Neural cell (in vitro differentiated cells): ENCODE data around the gene MB21D2. TPM values are rescaled to one million over a fixed set of nuclear protein-coding genes. Genes with fewer than 3 reads are reported as not detected.

Experiments used
- H2AFZ ChIP-seq: fragments of 200-600, 300-800 bp; sonication (generic), shearing (Covaris generic); 2 replicates; pipeline ENCODE4 v1.6.0; 2014; ENCODE audit warnings: low read depth, mild to moderate bottlenecking, antibody characterized with exemption, low read length, moderate library complexity
- H3F3A ChIP-seq: fragments of 200-600 bp; shearing (Covaris generic); 2 replicates; pipeline ENCODE4 v1.6.1; 2016; ENCODE audit warnings: mild to moderate bottlenecking, moderate library complexity, mixed read lengths, antibody characterized with exemption, low read length; ENCODE audit not compliant: insufficient read depth, poor library complexity, severe bottlenecking
- H3K27ac ChIP-seq: fragments of 200-600, 300-800 bp; sonication (generic), shearing (Covaris generic); 2 replicates; pipeline ENCODE4 v1.5.1; 2014; ENCODE audit warnings: mild to moderate bottlenecking, low read length, moderate library complexity
- H3K27me3 ChIP-seq: fragments of 300-800, 200-600 bp; sonication (generic), shearing (Covaris generic); 2 replicates; pipeline ENCODE4 v1.6.0; 2014; ENCODE audit warnings: mild to moderate bottlenecking, low read depth, low read length, moderate library complexity; ENCODE audit not compliant: insufficient read depth
- H3K36me3 ChIP-seq: fragments of 300-800, 200-600 bp; sonication (generic), shearing (Covaris generic); 2 replicates; pipeline ENCODE4 v1.5.1; 2014; ENCODE audit warnings: mild to moderate bottlenecking, antibody characterized with exemption, low read length, moderate library complexity; ENCODE audit not compliant: insufficient read depth
- H3K4me2 ChIP-seq: fragments of 300-800, 200-600 bp; sonication (generic), shearing (Covaris generic); 2 replicates; pipeline ENCODE4 v1.6.0; 2014; ENCODE audit warnings: mild to moderate bottlenecking, low read length
- H3K4me3 ChIP-seq: fragments of 300-800, 200-600 bp; sonication (generic), shearing (Covaris generic); 2 replicates; pipeline ENCODE4 v1.5.1; 2014; ENCODE audit warnings: mild to moderate bottlenecking, low read length, moderate library complexity
- H3K79me2 ChIP-seq: fragments of 200-600 bp; shearing (Covaris generic); replicated peaks from 2 replicates; pipeline ENCODE4 v1.6.0; 2014; ENCODE audit warnings: mild to moderate bottlenecking, low read length, moderate library complexity; ENCODE audit not compliant: insufficient read depth
- H3K9ac ChIP-seq: fragments of 300-800, 200-600 bp; sonication (generic), shearing (Covaris generic); 2 replicates; pipeline ENCODE4 v1.6.1; 2016; ENCODE audit warnings: mild to moderate bottlenecking, low read length, mixed read lengths
- H3K9me2 ChIP-seq: fragments of 200-600 bp; shearing (Covaris generic); 2 replicates; pipeline ENCODE4 v1.6.1; 2016; ENCODE audit warnings: mild to moderate bottlenecking, low read length, mixed read lengths; ENCODE audit not compliant: insufficient read depth
- H3K9me3 ChIP-seq: fragments of 200-600, 300-800 bp; sonication (generic), shearing (Covaris generic); 2 replicates; pipeline ENCODE4 v1.6.1; 2016; ENCODE audit warnings: mild to moderate bottlenecking, mixed run types, low read length, moderate library complexity, mixed read lengths
- H4K20me1 ChIP-seq: fragments of 200-600 bp; shearing (Covaris generic); 2 replicates; pipeline ENCODE4 v1.6.1; 2016; ENCODE audit warnings: mild to moderate bottlenecking, mixed run types; ENCODE audit not compliant: insufficient read depth
- CTCF ChIP-seq: fragments of 450-650 bp; IDR thresholded peaks from 2 replicates; pipeline ENCODE4 v1.5.1; 2014; ENCODE audit warnings: antibody characterized with exemption, mild to moderate bottlenecking, moderate library complexity; ENCODE audit not compliant: poor library complexity, severe bottlenecking
- EP300 ChIP-seq: fragments of 450-650 bp; conservative IDR thresholded peaks from 2 replicates; pipeline ENCODE4 v1.6.1; 2014; ENCODE audit warnings: antibody characterized with exemption, mild to moderate bottlenecking, moderate library complexity; ENCODE audit not compliant: poor library complexity, severe bottlenecking
- EZH2 ChIP-seq: fragments of 200-600, 300-800 bp; shearing (Covaris generic), sonication (generic); IDR thresholded peaks from 2 replicates; pipeline ENCODE4 v1.6.1; 2014; ENCODE audit warnings: antibody characterized with exemption, low read length, borderline replicate concordance, mild to moderate bottlenecking; ENCODE audit not compliant: insufficient read depth, poor library complexity, severe bottlenecking
- MXI1 ChIP-seq: fragments of 450-650 bp; conservative IDR thresholded peaks from 2 replicates; pipeline ENCODE4 v1.6.1; 2014; ENCODE audit warnings: antibody characterized with exemption, mild to moderate bottlenecking; ENCODE audit not compliant: poor library complexity, severe bottlenecking
- POLR2AphosphoS5 ChIP-seq: IDR thresholded peaks from 2 replicates; pipeline ENCODE4 v1.6.1; 2012
- RAD21 ChIP-seq: fragments of 450-650 bp; conservative IDR thresholded peaks from 2 replicates; pipeline ENCODE4 v1.6.1; 2014; ENCODE audit warnings: antibody characterized with exemption, mild to moderate bottlenecking, moderate library complexity
- SMC3 ChIP-seq: fragments of 450-650 bp; conservative IDR thresholded peaks from 2 replicates; pipeline ENCODE4 v1.6.1; 2014; ENCODE audit warnings: antibody characterized with exemption, mild to moderate bottlenecking, moderate library complexity; ENCODE audit not compliant: poor library complexity
- TAF1 ChIP-seq: IDR thresholded peaks from 2 replicates; pipeline ENCODE4 v1.6.1; 2012; ENCODE audit warnings: low read depth
- polyA plus RNA-seq: library from polyadenylated mRNA; depleted of rRNA; stranded (reverse); fragments of >200 nt; gene quantifications from 2 replicates; pipeline ENCODE4 v1.2.3, GENCODE V29; 2014
- TF ChIP-seq, protein P1 (sequence below): IDR thresholded peaks from 2 replicates; pipeline ENCODE4 v1.6.1; 2012; ENCODE audit warnings: borderline replicate concordance

The MB21D2 gene
- polyA plus RNA-seq, 1 donor from 2014 or later: 39.0 TPM

- H3K27ac ChIP-seq: peak overlapping the region; percentile 58
- no peak overlapping the region for H3K4me2 ChIP-seq
- peaks cover 4% of the 10 kb centered on the region for H3K79me2 ChIP-seq
Observed at GRCh38 chr3:192857260-192857661, 60.4 kb downstream of the MB21D2 start.

DNA sequence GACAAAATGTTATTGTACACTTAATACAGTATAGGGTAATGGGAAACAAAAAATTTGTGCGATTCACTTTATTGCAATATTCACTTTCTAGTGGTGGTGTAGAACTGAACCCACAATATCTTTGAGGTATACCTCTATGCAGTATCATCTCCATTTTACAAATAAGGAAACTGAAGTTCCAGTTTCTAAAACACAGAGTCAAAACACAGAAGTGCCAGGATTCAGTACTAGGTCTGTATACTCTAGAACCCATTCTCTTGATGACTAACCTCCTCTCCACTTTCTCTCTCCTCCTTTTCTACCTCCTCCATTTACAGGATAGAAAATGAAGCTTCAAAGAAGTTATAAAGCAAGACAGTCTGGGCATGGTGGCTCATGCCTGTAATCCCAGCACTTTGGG, 62.2 kb downstream of the MB21D2 start:
- Histone ChIP-seq H2AFZ (no peak overlapping the region), H4K20me1 (no peaks in the 10 kb centered on the region), H3K27ac (no peak overlapping the region), H3K4me3 (no peak overlapping the region), H3K4me2 (no peak overlapping the region), H3K9me2 (no peaks in the 10 kb centered on the region), H3K27me3 (no peaks in the 10 kb centered on the region), H3K9me3 (peaks cover 4% of the 10 kb centered on the region), H3K79me2 (peaks cover 4% of the 10 kb centered on the region), H3K9ac (no peak overlapping the region), H3K36me3 (no peaks in the 10 kb centered on the region), H3F3A (no peaks in the 10 kb centered on the region)
- TF ChIP-seq SMC3 (no peak), POLR2AphosphoS5 (no peak), TAF1 (no peak), RAD21 (no peak), CTCF (no peak), EP300 (no peak), EZH2 (no peak), MXI1 (no peak)
- TF ChIP-seq, protein P1, sequence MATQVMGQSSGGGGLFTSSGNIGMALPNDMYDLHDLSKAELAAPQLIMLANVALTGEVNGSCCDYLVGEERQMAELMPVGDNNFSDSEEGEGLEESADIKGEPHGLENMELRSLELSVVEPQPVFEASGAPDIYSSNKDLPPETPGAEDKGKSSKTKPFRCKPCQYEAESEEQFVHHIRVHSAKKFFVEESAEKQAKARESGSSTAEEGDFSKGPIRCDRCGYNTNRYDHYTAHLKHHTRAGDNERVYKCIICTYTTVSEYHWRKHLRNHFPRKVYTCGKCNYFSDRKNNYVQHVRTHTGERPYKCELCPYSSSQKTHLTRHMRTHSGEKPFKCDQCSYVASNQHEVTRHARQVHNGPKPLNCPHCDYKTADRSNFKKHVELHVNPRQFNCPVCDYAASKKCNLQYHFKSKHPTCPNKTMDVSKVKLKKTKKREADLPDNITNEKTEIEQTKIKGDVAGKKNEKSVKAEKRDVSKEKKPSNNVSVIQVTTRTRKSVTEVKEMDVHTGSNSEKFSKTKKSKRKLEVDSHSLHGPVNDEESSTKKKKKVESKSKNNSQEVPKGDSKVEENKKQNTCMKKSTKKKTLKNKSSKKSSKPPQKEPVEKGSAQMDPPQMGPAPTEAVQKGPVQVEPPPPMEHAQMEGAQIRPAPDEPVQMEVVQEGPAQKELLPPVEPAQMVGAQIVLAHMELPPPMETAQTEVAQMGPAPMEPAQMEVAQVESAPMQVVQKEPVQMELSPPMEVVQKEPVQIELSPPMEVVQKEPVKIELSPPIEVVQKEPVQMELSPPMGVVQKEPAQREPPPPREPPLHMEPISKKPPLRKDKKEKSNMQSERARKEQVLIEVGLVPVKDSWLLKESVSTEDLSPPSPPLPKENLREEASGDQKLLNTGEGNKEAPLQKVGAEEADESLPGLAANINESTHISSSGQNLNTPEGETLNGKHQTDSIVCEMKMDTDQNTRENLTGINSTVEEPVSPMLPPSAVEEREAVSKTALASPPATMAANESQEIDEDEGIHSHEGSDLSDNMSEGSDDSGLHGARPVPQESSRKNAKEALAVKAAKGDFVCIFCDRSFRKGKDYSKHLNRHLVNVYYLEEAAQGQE: no peak

More at GRCh38 chr3:192857260-192857661, 60.4 kb downstream of the MB21D2 start:
- Histone ChIP-seq H3K9me2 (no peaks in the 10 kb centered on the region), H4K20me1 (no peaks in the 10 kb centered on the region), H3K9me3 (peaks cover 4% of the 10 kb centered on the region), H2AFZ (no peak overlapping the region), H3K9ac (peak overlapping the region; percentile 22), H3K36me3 (no peaks in the 10 kb centered on the region), H3K27me3 (no peaks in the 10 kb centered on the region), H3K4me3 (no peak overlapping the region), H3F3A (no peaks in the 10 kb centered on the region)
- TF ChIP-seq, protein P1: no peak
- TF ChIP-seq CTCF (no peak), EP300 (no peak), MXI1 (no peak), RAD21 (no peak)
